Kidney (tissue), 14 donors: Measurements from ENCODE around the gene KREMEN1. TPM values are rescaled to one million over a fixed set of nuclear protein-coding genes. Genes with fewer than 3 reads are reported as not detected.
A peak's percentile ranks its signal among the peaks of the same experiment; 100 is the strongest.

Experiments used
- DNase-seq, 5 donors: peaks; one replicate each; pipeline ENCODE4 v3.0.0-alpha.2; 2013 to 2020
- FAIRE-seq: peaks from 2 replicates; lab custom pipeline; 2012; peaks lifted over from hg19 to GRCh38; lab: Jason Lieb, UNC
- H3K27ac ChIP-seq, 2 donors: one replicate each; pipeline ENCODE4 v1.7.0; 2013; ENCODE audit warnings: low read depth in 2 of 2, low read length in 2 of 2, inconsistent platforms in 1 of 2
- H3K27me3 ChIP-seq: one replicate; pipeline ENCODE4 v1.7.1; 2013; ENCODE audit warnings: low read length, inconsistent platforms; ENCODE audit not compliant: control insufficient read depth, insufficient read depth
- H3K36me3 ChIP-seq, 3 donors: one replicate each; pipeline versions ENCODE4 v1.7.0 to v1.7.1; 2013; ENCODE audit warnings: low read length in 3 of 3, control low read depth in 1 of 3, inconsistent platforms in 1 of 3; ENCODE audit not compliant: insufficient read depth in 3 of 3, control insufficient read depth in 2 of 3
- H3K4me1 ChIP-seq, 3 donors: one replicate each; pipeline versions ENCODE4 v1.7.0 to v1.7.1; 2013; ENCODE audit warnings: low read length in 3 of 3, inconsistent platforms in 1 of 3, low read depth in 1 of 3; ENCODE audit not compliant: control insufficient read depth in 2 of 3, insufficient read depth in 2 of 3
- H3K4me3 ChIP-seq, 3 donors: one replicate each; pipeline versions ENCODE4 v1.7.0 to v1.8.1; 2013; ENCODE audit warnings: low read length in 3 of 3, control low read depth in 1 of 3, inconsistent platforms in 1 of 3
- H3K9ac ChIP-seq, 3 donors: one replicate each; pipeline versions ENCODE4 v1.7.0 to v1.7.1; 2013; ENCODE audit warnings: low read length in 3 of 3, control low read depth in 1 of 3, inconsistent platforms in 1 of 3
- H3K9me3 ChIP-seq, 3 donors: one replicate each; pipeline versions ENCODE4 v1.7.0 to v1.7.1; 2013; ENCODE audit warnings: low read length in 3 of 3, control low read depth in 1 of 3, inconsistent platforms in 1 of 3; ENCODE audit not compliant: control insufficient read depth in 2 of 3, insufficient read depth in 1 of 3
- CTCF ChIP-seq: IDR thresholded peaks from 3 replicates; pipeline ENCODE4 v1.5.1; 2012; ENCODE audit warnings: mild to moderate bottlenecking, moderate library complexity, borderline replicate concordance; ENCODE audit not compliant: insufficient read depth; ENCODE audit errors: extremely low read depth
- intact Hi-C: fragments of 100-400 bp; cut with DNase I; formaldehyde crosslinking; loops from one replicate; pipeline ENCODE4 v1.11.1; 2022
- polyA plus RNA-seq: library from polyadenylated mRNA; stranded (reverse); fragments of 350-450 nt; fragmentation: Illumina TruSeq; extraction: RNeasy Lipid Tissue Mini Kit (QIAGEN cat#74804); gene quantifications from one replicate; pipeline ENCODE4 v1.2.3, GENCODE V29; 2014; ENCODE audit warnings: low read depth, low replicate concordance; ENCODE audit not compliant: insufficient read depth
- total RNA-seq: library from RNA; stranded (reverse); fragmentation: NEBNext Ultra II Directional; extraction: Animal tissue kit (Norgen Biotek cat#: 25700); gene quantifications from one replicate; pipeline ENCODE4 v1.2.1, GENCODE V29; 2021
- donor health status: control.
- donor health status: control.
- donor health status: control.
- donor health status: control.
- donor health status: control.
- donor health status: DM: yes; HTN: yes; CAD: no.
- donor health status: Normal renal cell carcinoma (clear cell type).

Gene KREMEN1
- total and polyA plus RNA-seq, 2 donors from 2014 or later, result 9.3 to 16.2 TPM

- FAIRE-seq (no peak), DNase-seq (peak in 2 of 5 donors; percentile 21 to 22)
- Histone ChIP-seq H3K27ac (no peak overlapping the region), H3K9me3 (no peaks in the 10 kb centered on the region), H3K4me1 (no peaks in the 10 kb centered on the region), H3K4me3 (no peak overlapping the region), H3K9ac (no peak overlapping the region), H3K27me3 (no peaks in the 10 kb centered on the region), H3K36me3 (no peaks in the 10 kb centered on the region)
- intact Hi-C loops, result no loop called here
- TF ChIP-seq CTCF, result no peak
Measured at GRCh38 chr22:29166180-29166579, 93.3 kb downstream of the KREMEN1 start.

- intact Hi-C loops, result no loop called here
- no peak for TF ChIP-seq CTCF
- Histone ChIP-seq H3K4me3 (no peak overlapping the region), H3K9me3 (no peaks in the 10 kb centered on the region), H3K4me1 (no peaks in the 10 kb centered on the region), H3K27me3 (no peaks in the 10 kb centered on the region), H3K27ac (no peak overlapping the region), H3K36me3 (no peaks in the 10 kb centered on the region), H3K9ac (no peak overlapping the region)
- DNase-seq (peak in 2 of 5 donors; percentile 15 to 20), FAIRE-seq (no peak)
Measured at GRCh38 chr22:29167032-29167911, 94.4 kb downstream of the KREMEN1 start.

- peaks cover 0 to 6% (median 0%) of the 10 kb centered on the region in 3 donors for H3K9me3 ChIP-seq
- no peak overlapping the region for H3K4me3 ChIP-seq
- H3K27ac ChIP-seq, result no peak overlapping the region
- H3K36me3 ChIP-seq, result no peaks in the 10 kb centered on the region
- H3K4me1 ChIP-seq, result no peaks in the 10 kb centered on the region
- no peaks in the 10 kb centered on the region for H3K27me3 ChIP-seq
- no peak overlapping the region for H3K9ac ChIP-seq
- TF ChIP-seq CTCF, result no peak
- intact Hi-C loops, result no loop called here
- DNase-seq (peak in 1 of 5 donors; percentile 52), FAIRE-seq (no peak)
Measured at GRCh38 chr22:29171721-29172120, 98.9 kb downstream of the KREMEN1 start.
